ENCODE results near the gene SPINT3. TPM values are rescaled to one million over a fixed set of nuclear protein-coding genes. Genes with fewer than 3 reads are reported as not detected.

The SPINT3 gene
- total RNA-seq, 1 donor from 2014 or later, result not detected

DNA sequence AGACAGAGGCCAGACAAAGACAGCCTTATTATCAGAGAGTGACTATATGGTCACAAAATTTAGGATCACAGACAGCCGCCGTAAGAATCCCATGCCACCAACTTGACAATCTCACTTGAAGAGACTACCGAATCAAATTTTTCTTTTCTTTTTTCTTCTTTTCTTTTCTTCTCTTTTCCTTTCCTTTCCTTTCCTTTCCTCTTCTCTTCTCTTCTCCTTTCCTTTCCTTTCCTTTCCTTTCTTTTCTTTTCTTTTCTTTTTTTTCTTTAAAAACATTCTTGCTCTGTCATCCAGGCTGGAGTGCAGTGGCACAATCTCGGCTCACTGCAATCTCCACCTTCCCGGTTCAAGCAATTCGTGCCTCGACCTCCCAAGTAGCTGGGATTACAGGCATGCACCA lies 33.0 kb upstream of the SPINT3 start:
- Mint-ChIP-seq H3K27ac (ENCODE audit: unreplicated experiment) (no peak overlapping the region), H3K36me3 (ENCODE audit: low read depth) (no peaks in the 10 kb centered on the region), H3K9me3 (ENCODE audit: low read depth) (peaks cover under 1% of the 10 kb centered on the region), H3K4me1 (ENCODE audit: low read depth) (no peaks in the 10 kb centered on the region), H3K4me3 (ENCODE audit: unreplicated experiment) (no peak overlapping the region), H3K27me3 (ENCODE audit: low read depth) (peaks cover 34% of the 10 kb centered on the region)
- DNase-seq (ENCODE audit: low spot score), result no peak
- TF ChIP-seq, protein P1, sequence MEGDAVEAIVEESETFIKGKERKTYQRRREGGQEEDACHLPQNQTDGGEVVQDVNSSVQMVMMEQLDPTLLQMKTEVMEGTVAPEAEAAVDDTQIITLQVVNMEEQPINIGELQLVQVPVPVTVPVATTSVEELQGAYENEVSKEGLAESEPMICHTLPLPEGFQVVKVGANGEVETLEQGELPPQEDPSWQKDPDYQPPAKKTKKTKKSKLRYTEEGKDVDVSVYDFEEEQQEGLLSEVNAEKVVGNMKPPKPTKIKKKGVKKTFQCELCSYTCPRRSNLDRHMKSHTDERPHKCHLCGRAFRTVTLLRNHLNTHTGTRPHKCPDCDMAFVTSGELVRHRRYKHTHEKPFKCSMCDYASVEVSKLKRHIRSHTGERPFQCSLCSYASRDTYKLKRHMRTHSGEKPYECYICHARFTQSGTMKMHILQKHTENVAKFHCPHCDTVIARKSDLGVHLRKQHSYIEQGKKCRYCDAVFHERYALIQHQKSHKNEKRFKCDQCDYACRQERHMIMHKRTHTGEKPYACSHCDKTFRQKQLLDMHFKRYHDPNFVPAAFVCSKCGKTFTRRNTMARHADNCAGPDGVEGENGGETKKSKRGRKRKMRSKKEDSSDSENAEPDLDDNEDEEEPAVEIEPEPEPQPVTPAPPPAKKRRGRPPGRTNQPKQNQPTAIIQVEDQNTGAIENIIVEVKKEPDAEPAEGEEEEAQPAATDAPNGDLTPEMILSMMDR (IDR thresholded peaks at IDR 0.05), result no peak

DNA sequence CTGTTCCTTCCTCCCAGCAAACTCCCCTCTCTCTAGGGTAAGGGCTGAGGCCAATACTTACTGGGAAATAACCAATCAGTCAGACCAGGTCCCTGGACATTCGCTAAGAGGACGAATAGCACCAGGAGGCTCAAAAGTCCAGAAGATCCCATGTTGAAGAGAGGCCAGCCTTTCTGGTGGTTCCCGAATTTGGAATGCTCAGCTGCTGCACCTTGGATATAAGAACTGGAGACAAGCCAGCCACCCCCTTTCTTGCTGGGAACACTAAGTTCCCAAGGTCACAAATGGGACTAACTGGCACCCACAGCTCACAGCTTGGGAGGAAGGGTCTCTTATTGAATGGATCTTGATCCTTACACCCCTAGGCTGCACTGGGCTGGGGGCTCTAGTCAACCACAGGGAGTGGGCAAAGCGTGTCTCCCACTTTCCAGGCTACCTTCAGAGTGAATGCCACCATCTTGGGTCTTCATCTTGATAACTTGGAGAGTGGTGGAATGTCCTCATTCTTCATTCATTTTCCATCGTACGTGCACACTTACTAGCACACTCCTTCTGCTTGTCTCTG lies 31.9 kb upstream of the SPINT3 start, which contains the start of gene EPPIN:
EPPIN (minus strand) TSS at position 196 of the 565 bp plus-strand sequence; CDS start at position 152, 44 bp downstream.
- Mint-ChIP-seq H3K4me1 (ENCODE audit: low read depth) (no peaks in the 10 kb centered on the region), H3K36me3 (ENCODE audit: low read depth) (no peaks in the 10 kb centered on the region), H3K4me3 (ENCODE audit: unreplicated experiment) (no peak within 1 kb of the TSS), H3K27me3 (ENCODE audit: low read depth) (peaks cover 37% of the 10 kb centered on the region), H3K9me3 (ENCODE audit: low read depth) (no peaks in the 10 kb centered on the region), H3K27ac (ENCODE audit: unreplicated experiment) (no peak within 1 kb of the TSS)
- DNase-seq (ENCODE audit: low spot score), result no peak
- TF ChIP-seq, protein P1 (IDR thresholded peaks at IDR 0.05), result no peak

DNA sequence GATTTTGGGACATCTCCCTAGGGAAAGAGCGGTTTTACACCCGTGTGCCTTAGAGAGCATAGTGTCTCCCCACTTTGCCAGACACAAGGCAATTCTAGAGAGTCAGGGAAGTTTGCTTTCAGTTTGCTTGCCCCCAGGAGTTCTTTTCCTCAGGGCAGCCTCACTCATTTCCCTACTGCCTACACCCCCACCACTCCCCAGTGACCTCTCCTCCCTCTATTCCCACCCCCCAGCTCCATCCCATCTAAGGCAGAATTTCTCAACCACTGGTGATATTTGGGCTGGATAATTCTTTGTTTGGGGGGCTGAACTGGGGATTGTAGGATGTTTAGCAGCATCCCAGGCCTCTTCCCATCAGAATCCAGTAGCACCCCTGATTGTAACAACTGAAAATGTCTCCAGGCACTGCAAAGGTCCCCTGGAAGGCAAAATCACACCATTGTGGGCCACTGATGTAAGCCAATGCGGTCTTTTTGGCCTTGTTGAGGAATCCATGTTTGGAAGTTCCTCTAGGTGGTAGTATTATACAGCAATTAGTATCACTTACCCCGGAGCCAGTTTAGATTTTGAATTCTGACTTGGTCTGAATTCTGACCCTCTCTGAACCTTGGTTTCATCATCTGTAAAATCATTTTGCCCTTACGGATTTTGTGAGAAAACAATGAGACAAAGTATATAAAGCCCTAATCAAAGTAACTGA lies 30.5 kb upstream of the SPINT3 start:
- Mint-ChIP-seq H3K36me3 (ENCODE audit: low read depth) (no peaks in the 10 kb centered on the region), H3K9me3 (ENCODE audit: low read depth) (no peaks in the 10 kb centered on the region), H3K4me1 (ENCODE audit: low read depth) (no peaks in the 10 kb centered on the region), H3K27ac (ENCODE audit: unreplicated experiment) (no peak overlapping the region), H3K4me3 (ENCODE audit: unreplicated experiment) (no peak overlapping the region), H3K27me3 (ENCODE audit: low read depth) (peaks cover 43% of the 10 kb centered on the region)
- TF ChIP-seq, protein P1 (IDR thresholded peaks at IDR 0.05), result peak; percentile 75
- DNase-seq (ENCODE audit: low spot score), result no peak

DNA sequence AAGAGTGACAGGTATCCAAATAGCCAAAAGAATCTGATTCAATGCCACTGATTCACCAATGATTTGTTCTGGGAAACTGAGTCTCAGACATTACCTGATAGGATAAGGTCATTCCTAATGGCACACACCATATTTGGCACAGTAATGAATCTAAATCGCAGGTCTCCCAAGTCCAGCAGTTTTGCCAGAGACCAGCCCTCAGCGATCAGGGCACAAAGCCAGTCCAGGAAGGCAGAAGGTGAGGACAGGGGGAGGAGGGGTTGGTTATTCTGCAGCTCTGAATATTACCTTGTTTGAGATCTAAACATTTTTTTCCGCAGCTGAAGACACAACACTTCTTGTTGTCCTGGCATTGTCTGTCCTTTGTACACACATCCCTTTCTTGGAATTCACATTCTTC lies 29.9 kb upstream of the SPINT3 start:
- DNase-seq (ENCODE audit: low spot score), result no peak
- H3K4me1 Mint-ChIP-seq (ENCODE audit: low read depth), result no peaks in the 10 kb centered on the region
- no peaks in the 10 kb centered on the region for H3K9me3 Mint-ChIP-seq (ENCODE audit: low read depth)
- no peaks in the 10 kb centered on the region for H3K36me3 Mint-ChIP-seq (ENCODE audit: low read depth)
- H3K4me3 Mint-ChIP-seq (ENCODE audit: unreplicated experiment), result no peak overlapping the region
- H3K27me3 Mint-ChIP-seq (ENCODE audit: low read depth), result peaks cover 45% of the 10 kb centered on the region
- TF ChIP-seq, protein P1 (IDR thresholded peaks at IDR 0.05), result no peak
- H3K27ac Mint-ChIP-seq (ENCODE audit: unreplicated experiment), result no peak overlapping the region

DNA sequence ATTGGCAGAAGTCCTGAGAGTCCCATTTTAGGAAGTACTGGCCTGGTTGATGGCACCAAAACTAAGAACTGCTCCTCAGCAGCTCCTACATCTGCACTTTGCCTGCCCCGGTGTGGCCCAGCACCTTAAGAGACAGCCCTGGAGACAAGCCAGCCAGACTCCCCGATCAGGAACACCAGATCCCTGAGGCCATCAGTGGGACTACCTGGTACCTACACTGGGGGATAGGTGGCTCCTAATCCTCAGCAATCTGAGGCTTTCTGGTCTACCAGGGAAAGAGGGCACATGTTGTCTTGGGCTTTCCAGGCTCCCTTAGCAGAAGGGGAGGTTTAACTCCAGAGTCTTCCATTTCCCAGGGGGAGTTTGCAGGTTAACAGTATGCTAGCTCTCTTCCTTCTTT lies 24.0 kb upstream of the SPINT3 start, which contains the start of gene WFDC6:
WFDC6 (minus strand) TSS at position 101 of the 400 bp plus-strand sequence; CDS start at position 26, 75 bp downstream.
- DNase-seq (ENCODE audit: low spot score), result no peak
- no peak within 1 kb of the TSS for H3K27ac Mint-ChIP-seq (ENCODE audit: unreplicated experiment)
- peaks cover 26% of the 10 kb centered on the region for H3K27me3 Mint-ChIP-seq (ENCODE audit: low read depth)
- H3K36me3 Mint-ChIP-seq (ENCODE audit: low read depth), result no peaks in the 10 kb centered on the region
- TF ChIP-seq, protein P1 (IDR thresholded peaks at IDR 0.05), result no peak
- H3K4me1 Mint-ChIP-seq (ENCODE audit: low read depth), result no peaks in the 10 kb centered on the region
- H3K9me3 Mint-ChIP-seq (ENCODE audit: low read depth), result no peaks in the 10 kb centered on the region
- no peak within 1 kb of the TSS for H3K4me3 Mint-ChIP-seq (ENCODE audit: unreplicated experiment)
